Hematopoietic multipotent progenitor cell treated with erythropoietin and hydrocortisone succinate and interleukin-3 and kit ligand, for 17 days (in vitro differentiated cells): ENCODE measurements around the gene CKMT2.
A peak's percentile ranks its signal among the peaks of the same experiment; 100 is the strongest.
"Not testable (repeated sequence)": the region's sequence is repeated elsewhere in the genome, so short reads cannot be mapped to it uniquely, and the experiment has no call there.

ENCODE experiments used
- DNase-seq: peaks from one replicate; pipeline ENCODE4 v3.0.0-alpha.2; 2015; ENCODE audit warnings: low spot score

CKMT2 gene

GRCh38 chr5:81251922-81252321 is 18.8 kb downstream of the CKMT2 start:
- no peak for DNase-seq

- DNase-seq: no peak
Measured at GRCh38 chr5:81252904-81253303, 19.8 kb downstream of the CKMT2 start.

DNA sequence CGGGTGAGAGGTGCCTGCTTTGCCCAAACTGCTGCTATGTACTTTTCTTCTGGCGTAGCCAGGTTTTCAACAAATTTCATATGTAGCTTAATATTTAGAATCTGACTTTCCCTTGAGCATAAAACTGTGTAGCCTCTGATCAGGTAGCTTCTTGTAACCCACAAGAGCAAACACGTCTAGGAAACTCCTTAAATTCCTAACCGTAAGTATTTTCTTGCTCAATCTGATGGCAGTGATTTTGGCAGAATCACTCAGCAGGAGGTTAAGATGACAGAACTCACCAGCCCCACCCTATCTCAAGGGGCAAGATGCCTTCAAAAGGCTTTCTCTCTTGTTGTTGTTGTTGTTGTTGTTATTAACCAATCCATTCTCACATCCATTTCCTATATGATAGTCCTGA is 20.8 kb downstream of the CKMT2 start:
- no peak for DNase-seq

DNA sequence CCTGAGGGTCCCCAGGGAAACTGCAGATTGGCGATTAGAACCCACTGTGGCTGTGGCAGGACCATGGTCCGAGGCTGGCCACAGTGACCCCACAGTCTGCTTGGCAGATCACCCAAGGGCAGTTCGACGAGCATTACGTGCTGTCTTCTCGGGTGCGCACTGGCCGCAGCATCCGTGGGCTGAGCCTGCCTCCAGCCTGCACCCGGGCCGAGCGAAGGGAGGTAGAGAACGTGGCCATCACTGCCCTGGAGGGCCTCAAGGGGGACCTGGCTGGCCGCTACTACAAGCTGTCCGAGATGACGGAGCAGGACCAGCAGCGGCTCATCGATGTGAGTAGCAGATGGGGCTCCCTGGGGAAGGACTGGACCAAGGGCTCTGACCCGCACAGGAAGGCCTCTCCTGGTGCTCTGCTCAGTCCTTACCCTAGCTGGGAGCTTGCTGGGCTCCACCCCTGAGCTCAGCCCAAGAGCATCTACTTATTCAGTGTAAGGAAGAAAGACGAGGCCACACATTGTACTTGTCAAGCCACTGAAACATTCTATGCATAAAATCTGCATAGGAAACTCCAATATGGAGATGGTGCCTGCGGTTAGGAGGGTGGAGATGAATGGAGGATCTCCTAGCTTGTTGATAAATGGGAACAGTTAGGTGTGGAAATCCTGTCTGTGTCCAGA is 21.9 kb downstream of the CKMT2 start:
- DNase-seq: no peak

GRCh38 chr5:81256766-81257165 is 23.6 kb downstream of the CKMT2 start:
- no peak for DNase-seq

DNA sequence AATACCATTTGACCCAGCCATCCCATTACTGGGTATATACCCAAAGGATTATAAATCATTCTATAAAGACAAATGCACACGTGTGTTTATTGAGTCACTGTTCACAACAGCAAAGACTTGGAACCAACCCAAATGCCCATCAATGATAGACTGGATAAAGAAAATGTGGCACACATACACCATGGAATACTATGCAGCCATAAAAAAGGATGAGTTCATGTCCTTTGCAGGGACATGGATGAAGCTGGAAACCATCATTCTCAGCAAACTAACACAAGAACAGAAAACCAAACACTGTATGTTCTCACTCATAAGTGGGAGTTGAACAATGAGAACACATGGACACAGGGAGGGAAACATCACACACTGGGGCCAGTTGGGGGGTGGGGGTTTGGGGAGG is 29.7 kb downstream of the CKMT2 start:
- not testable (repeated sequence) for DNase-seq

DNA sequence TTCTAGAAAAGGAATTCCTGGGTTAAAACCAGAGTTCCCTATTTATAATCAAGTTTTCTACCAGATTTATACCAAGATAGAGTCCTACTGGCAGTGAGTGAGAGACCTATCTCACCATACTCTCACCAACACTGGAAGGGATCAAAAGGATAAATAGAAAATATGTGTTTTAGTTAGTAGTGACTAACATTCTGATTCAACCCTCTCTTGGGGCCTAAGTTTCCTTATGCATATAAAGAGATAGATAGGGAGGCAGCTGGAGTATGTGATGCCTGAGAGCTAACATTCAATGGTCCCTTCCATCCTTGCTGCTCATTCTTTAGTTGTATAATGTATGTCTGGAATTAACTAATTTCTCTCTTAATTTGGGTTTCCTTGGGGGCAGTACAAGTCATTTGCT is 32.0 kb downstream of the CKMT2 start:
- no peak for DNase-seq

DNA sequence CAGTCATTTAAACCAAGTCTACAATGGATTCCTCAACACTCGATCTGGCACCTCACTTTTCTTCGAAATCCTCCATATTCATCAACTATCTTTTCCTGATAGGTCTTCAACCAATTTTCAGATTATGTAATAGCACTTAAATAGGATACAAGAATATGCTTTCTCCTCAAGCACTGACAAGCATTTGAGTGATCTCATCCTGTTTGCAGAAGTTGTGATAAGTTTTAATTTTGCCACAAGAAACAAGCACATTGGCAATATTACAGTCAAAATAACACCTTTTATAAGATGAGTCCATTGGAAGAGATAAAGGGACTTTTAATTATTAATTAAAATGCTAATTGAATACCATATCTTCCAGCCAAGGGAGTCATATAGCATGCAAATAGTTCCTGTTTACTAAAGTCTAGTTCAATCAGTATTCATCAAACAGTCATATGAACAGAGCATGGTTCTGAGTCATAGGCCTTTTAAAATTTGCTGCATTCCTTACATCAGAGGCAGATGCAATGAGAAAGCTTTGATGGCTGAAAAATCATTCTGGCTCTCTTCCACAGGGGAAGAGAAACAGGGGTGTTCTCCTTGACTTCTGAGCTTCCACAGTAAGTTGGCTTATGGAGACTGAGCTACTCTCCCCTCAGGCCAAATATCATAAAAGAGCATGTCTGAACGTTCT is 35.5 kb downstream of the CKMT2 start:
- no peak for DNase-seq

- no peak for DNase-seq
Measured at GRCh38 chr5:81269751-81270393, 36.8 kb downstream of the CKMT2 start.

DNA sequence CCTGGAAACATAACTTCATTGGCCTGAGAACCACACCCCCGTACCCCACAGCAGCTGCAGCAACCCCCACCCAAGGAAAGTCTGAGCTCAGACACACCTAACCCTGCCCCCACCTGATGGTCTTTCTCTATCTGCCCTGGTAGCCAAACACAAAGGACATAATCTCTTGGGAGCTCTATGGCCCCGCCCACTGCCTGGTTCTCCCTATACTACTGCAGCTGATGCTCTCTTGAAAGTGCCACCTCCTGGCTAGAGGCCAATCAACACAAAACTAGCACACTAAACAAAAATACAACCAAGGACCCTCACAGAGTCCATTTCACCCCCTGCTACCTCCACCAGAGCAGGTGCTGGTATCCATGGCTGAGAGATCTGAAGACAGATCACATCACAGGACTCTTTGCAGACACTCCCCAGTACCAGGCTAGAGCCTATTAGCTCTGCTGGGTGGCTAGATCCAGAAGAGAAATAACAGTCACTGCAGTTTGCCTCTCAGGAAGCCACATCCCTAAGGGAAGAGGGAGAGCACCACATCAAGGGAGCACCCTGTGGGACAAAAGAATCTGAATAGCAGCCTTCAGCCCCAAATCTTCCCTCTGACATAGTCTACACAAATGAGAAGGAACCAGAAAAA is 37.4 kb downstream of the CKMT2 start:
- not testable (repeated sequence) for DNase-seq

DNA sequence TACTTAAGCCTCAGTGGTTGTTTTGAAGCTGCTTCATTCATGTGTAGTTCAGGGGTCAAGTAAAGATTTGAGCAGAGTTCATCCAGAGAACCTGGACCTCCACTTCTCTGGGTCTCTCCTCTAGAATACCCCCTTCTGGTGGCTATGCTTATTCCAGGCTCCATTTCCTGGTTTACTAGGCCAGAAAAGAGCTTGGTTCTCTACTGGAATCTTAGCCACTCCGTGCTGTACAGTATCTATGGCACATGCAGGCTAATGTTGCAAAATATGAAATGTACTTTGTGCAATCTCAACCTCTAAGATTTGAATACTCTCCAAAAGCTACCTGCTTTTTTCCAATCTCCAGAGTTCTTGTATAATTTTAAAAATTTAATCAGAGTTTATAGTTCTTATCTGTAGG is 50.9 kb downstream of the CKMT2 start:
- no peak for DNase-seq

DNA sequence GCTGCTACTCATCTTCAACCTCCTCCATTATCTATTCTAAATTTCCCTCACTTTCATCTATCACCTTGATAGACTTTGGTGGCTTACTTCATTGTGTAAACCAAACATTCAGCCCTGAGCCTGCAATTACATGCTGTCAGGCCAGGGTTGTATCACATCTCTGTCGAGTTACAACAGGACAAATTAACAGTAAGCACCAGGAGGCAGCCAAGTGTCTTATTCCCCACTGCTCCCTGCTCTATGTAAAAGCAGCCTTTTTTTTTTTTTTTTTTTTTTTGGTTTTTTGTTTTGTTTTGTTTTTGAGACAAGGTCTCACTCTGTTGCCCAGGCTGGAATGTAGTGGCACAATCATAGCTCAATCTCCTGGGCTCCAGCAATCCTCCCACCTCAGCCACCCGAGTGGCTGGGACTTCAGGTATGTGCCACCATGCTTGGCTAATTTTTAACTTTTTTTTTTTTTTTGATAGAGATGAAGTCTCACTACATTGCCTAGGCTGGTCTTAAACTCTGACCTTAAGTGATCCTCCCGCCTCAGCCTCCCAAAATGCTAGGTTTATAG is 53.0 kb downstream of the CKMT2 start:
- DNase-seq: no peak

GRCh38 chr5:81288021-81288433 is 54.9 kb downstream of the CKMT2 start:
- DNase-seq: no peak

GRCh38 chr5:81290146-81290545 is 57.0 kb downstream of the CKMT2 start:
- DNase-seq: no peak

- no peak for DNase-seq
Measured at GRCh38 chr5:81292130-81292529, 59.0 kb downstream of the CKMT2 start.

GRCh38 chr5:81294021-81294420 is 60.9 kb downstream of the CKMT2 start:
- DNase-seq: not testable (repeated sequence)

GRCh38 chr5:81297531-81297930 is 64.4 kb downstream of the CKMT2 start:
- DNase-seq: no peak

DNA sequence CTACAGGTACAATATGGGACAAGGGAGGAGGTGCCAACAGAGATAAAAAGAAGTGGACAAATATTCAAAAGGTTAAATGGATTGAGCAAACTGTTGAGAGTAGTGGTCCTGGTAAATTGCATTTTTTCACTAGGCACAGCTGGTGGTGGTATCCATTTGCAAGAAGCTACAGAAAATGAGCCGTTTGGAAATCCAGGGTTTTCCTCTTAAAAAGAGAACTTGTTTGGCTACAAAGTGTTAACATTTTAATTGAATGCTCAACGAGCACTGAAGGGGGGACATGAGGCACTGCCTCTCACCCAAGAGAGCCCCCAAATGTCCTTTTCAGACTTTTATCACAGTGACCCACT is 67.8 kb downstream of the CKMT2 start:
- no peak for DNase-seq

GRCh38 chr5:81301271-81302015 is 68.3 kb downstream of the CKMT2 start, which contains the start of gene ZCCHC9:
ZCCHC9 (plus strand) TSS chr5:81301587; CDS start chr5:81304758, 3,171 bp downstream.
- peak; percentile 88 for DNase-seq

GRCh38 chr5:81302596-81302995 is 69.5 kb downstream of the CKMT2 start:
- DNase-seq: no peak

DNA sequence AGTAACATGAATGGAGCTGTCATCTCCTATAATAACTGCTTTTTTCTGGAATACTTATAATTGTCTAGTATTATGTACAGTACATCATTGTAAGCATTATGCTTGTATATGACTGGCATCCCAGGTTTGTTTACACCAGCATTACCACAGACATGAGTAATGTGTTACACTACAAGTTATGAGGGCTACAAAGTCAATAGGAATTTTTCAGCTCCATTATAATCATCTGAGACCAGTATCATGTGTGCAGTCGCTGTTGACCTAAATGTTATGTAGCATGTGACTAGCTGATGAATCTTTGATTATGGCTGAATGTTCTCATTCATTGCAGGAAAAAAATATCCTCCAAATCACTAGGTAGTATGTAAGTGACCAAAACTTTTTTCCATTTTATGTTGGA is 70.4 kb downstream of the CKMT2 start:
- DNase-seq: no peak

GRCh38 chr5:81305785-81306184 is 72.7 kb downstream of the CKMT2 start:
- no peak for DNase-seq
